Heart left ventricle (tissue), 16 donors: ENCODE measurements around the gene SUSD6. TPM values are rescaled to one million over a fixed set of nuclear protein-coding genes. Genes with fewer than 3 reads are reported as not detected.
A peak's percentile ranks its signal among the peaks of the same experiment; 100 is the strongest.

Experiments used
- ATAC-seq, 4 donors: fragments of 200-7000 bp; cut with Tn5 transposase; one replicate each; pipeline ENCODE4 v1.9.1; 2020 to 2022; ENCODE audit warnings: moderate library complexity in 4 of 4, mild to moderate bottlenecking in 3 of 4, moderate number of reproducible peaks in 1 of 4
- DNase-seq, 5 donors: peaks; one replicate each; pipeline ENCODE4 v3.0.0-alpha.2; 2020
- H3K27ac ChIP-seq, 12 donors: fragments of 200-600 bp; sonication (generic) in 4 of 12; one replicate each; pipeline versions ENCODE4 v1.5.0 to v1.8.0; 2016 to 2022; ENCODE audit warnings: mild to moderate bottlenecking in 2 of 12
- H3K27me3 ChIP-seq, 9 donors: fragments of 200-600 bp; sonication (generic) in 2 of 9; one replicate each; pipeline versions ENCODE4 v1.5.1 to v1.8.0; 2016 to 2022; ENCODE audit warnings: mild to moderate bottlenecking in 3 of 9
- H3K36me3 ChIP-seq, 9 donors: fragments of 200-600 bp; sonication (generic) in 2 of 9; one replicate each; pipeline versions ENCODE4 v1.5.0 to v1.8.0; 2018 to 2022; ENCODE audit warnings: mild to moderate bottlenecking in 2 of 9
- H3K4me1 ChIP-seq, 12 donors: fragments of 200-600 bp; sonication (generic) in 4 of 12; one replicate each; pipeline versions ENCODE4 v1.5.0 to v1.8.0; 2016 to 2022; ENCODE audit warnings: mild to moderate bottlenecking in 3 of 12
- H3K4me3 ChIP-seq, 12 donors: fragments of 200-600 bp; sonication (generic) in 4 of 12; one replicate each; pipeline versions ENCODE4 v1.5.0 to v1.8.0; 2017 to 2022; ENCODE audit warnings: mild to moderate bottlenecking in 9 of 12, moderate library complexity in 4 of 12
- H3K9me3 ChIP-seq, 12 donors: fragments of 200-600 bp; sonication (generic) in 4 of 12; one replicate each; pipeline versions ENCODE4 v1.5.0 to v1.8.0; 2016 to 2022; ENCODE audit warnings: mild to moderate bottlenecking in 1 of 12
- CTCF ChIP-seq, 12 donors: fragments of 200-600 bp; sonication (generic) in 4 of 12; IDR thresholded peaks; one replicate each; pipeline versions ENCODE4 v1.5.0 to v1.8.0; 2018 to 2022; ENCODE audit warnings: antibody characterized with exemption in 12 of 12, mild to moderate bottlenecking in 5 of 12
- POLR2A ChIP-seq, 2 donors: fragments of 450-650 bp; IDR thresholded peaks; one replicate each; pipeline ENCODE4 v1.6.1; 2017; ENCODE audit warnings: antibody characterized with exemption in 2 of 2, mild to moderate bottlenecking in 2 of 2, moderate library complexity in 2 of 2
- WGBS, 4 donors: extraction: QIAGEN DNeasy Blood & Tissue Kit in 2 of 4; methylation state at CpG; one replicate each; pipeline versions ENCODE4 v1.1.5 to v1.1.7; 2013 to 2018; 5-methylcytosine and 5-hydroxymethylcytosine counted together
- intact Hi-C, 10 donors: fragments of 100-400 bp; cut with DNase I; formaldehyde crosslinking; loops; one replicate each; pipeline versions ENCODE4 v1.11.1 to v1.14.2; 2022
- polyA plus RNA-seq, 2 donors: library from polyadenylated mRNA; stranded (reverse); fragments of 200-250 nt; gene quantifications; one replicate each; pipeline ENCODE4 v1.2.3, GENCODE V29; 2013
- total RNA-seq, 9 donors: library from RNA; depleted of rRNA in 2 of 9; stranded (reverse); fragments of >200 nt in 2 of 9; fragmentation: NEBNext Ultra II Directional in 3 of 9; extraction: Animal tissue kit (Norgen Biotek cat#: 25700) in 3 of 9; gene quantifications; one replicate each; pipeline versions ENCODE4 v1.1.0 to v1.2.4, GENCODE V29; 2016 to 2023
- donor health status: ischemic (EF 13 %, LVEDD 7.1; RV severe dilation, severe dysfunction).
- donor health status: healthy with polysubstance abuse.
- donor health status: DM: no; HTN: yes; CAD: no.
- donor health status: DM: no; HTN: no; CAD: no.
- donor health status: ischemic (EF 25% LVEDD 6.9; RV normal size, moderate dysfunction).
- donor health status: ischemic (EF 25% LVEDD 5.7; RV mildly dilated, moderate dysfunction).
- donor health status: healthy.
- donor health status: DM: yes; HTN: yes; CAD: no.
- donor health status: ischemic (EF 35%, LVEDD 5.7; RV mildly dilated, moderate dysfunction).
- donor health status: nonischemic (EF 11% LVEDD 7.7; RV severe dilation, severe dysfunction).
- donor health status: DM: yes; HTN: yes; CAD: no.
- donor health status: PGD.
- donor health status: ischemic (EF 29% LVEDD 5.4; RV normal size, mild dysfunction).
- donor health status: nonischemic (EF 23%, LVEDD 6.1; RV moderate dilation, normal function).

SUSD6 gene
- total and polyA plus RNA-seq, 11 donors: 5.8 to 49.2 (median 24.5) TPM

GRCh38 chr14:69632593-69633151 lies 21.3 kb downstream of the SUSD6 start:
- WGBS, 4 donors: 59 to 64% (median 61%) methylated on average over 6 of the region's 6 CpGs
- Histone ChIP-seq H3K27ac (peak overlapping the region in 11 of 12 donors; percentile 4 to 84 (median 47)), H3K4me3 (no peak overlapping the region), H3K9me3 (no peaks in the 10 kb centered on the region), H3K36me3 (no peaks in the 10 kb centered on the region), H3K4me1 (peaks cover 11 to 100% (median 97%) of the 10 kb centered on the region in 12 donors), H3K27me3 (no peaks in the 10 kb centered on the region)
- DNase-seq (no peak), ATAC-seq (no peak)
- intact Hi-C loops: no loop called here
- TF ChIP-seq POLR2A (IDR thresholded peaks at IDR 0.05) (no peak), CTCF (IDR thresholded peaks at IDR 0.05) (no peak)

- intact Hi-C loops: no loop called here
- Histone ChIP-seq H3K4me1 (peaks cover 11 to 100% (median 98%) of the 10 kb centered on the region in 12 donors), H3K27me3 (no peaks in the 10 kb centered on the region), H3K36me3 (no peaks in the 10 kb centered on the region), H3K4me3 (no peak overlapping the region), H3K9me3 (no peaks in the 10 kb centered on the region), H3K27ac (peak overlapping the region in 10 of 12 donors; percentile 4 to 84 (median 46))
- no peak for DNase-seq
- WGBS, 4 donors: 34 to 52% (median 39%) methylated on average over 3 to 4 of the region's 4 CpGs
- TF ChIP-seq POLR2A (IDR thresholded peaks at IDR 0.05) (no peak), CTCF (IDR thresholded peaks at IDR 0.05) (no peak)
- ATAC-seq: no peak
Measured at GRCh38 chr14:69633238-69633637, 21.8 kb downstream of the SUSD6 start.

- Histone ChIP-seq H3K27me3 (no peaks in the 10 kb centered on the region), H3K27ac (peak overlapping the region; percentile 67 to 84 (median 78)), H3K36me3 (no peaks in the 10 kb centered on the region), H3K4me1 (peaks cover 7 to 92% (median 83%) of the 10 kb centered on the region in 12 donors), H3K9me3 (peaks cover 0 to 6% (median 0%) of the 10 kb centered on the region in 12 donors), H3K4me3 (peak overlapping the region in 2 of 12 donors; percentile 1 to 17)
- TF ChIP-seq POLR2A (IDR thresholded peaks at IDR 0.05): no peak
- peak; percentile 52 to 68 (median 56) for ATAC-seq
- peak in 1 of 5 donors; percentile 27 for DNase-seq
- 30 to 42% (median 39%) methylated on average over 4 of the region's 4 CpGs for WGBS, 4 donors
- intact Hi-C loops: loop anchor here in 1 of 10 donors (2.0 kb wide), 1 partner anchor 23 kb away; no protein-coding TSS in a partner anchor
Measured at GRCh38 chr14:69635981-69636639, 24.7 kb downstream of the SUSD6 start.

- WGBS, 4 donors: 70 to 78% (median 74%) methylated on average over 7 of the region's 7 CpGs
- Histone ChIP-seq H3K4me1 (peaks cover 7 to 85% (median 76%) of the 10 kb centered on the region in 12 donors), H3K27ac (peak overlapping the region; percentile 30 to 84 (median 78)), H3K27me3 (no peaks in the 10 kb centered on the region), H3K4me3 (peak overlapping the region in 1 of 12 donors; percentile 1), H3K36me3 (peaks cover 0 to 2% (median 0%) of the 10 kb centered on the region in 9 donors), H3K9me3 (peaks cover 0 to 10% (median 0%) of the 10 kb centered on the region in 12 donors)
- DNase-seq: no peak
- intact Hi-C loops: loop anchor here in 1 of 10 donors (2.0 kb wide), 1 partner anchor 24 kb away; no protein-coding TSS in a partner anchor
- TF ChIP-seq POLR2A (IDR thresholded peaks at IDR 0.05) (no peak), CTCF (IDR thresholded peaks at IDR 0.05) (no peak)
- ATAC-seq: peak in 1 of 4 donors; percentile 21
Measured at GRCh38 chr14:69636718-69637480, 25.5 kb downstream of the SUSD6 start.
